Esophagus mucosa (tissue), 1 donor: ENCODE data around the gene SIAH3. TPM values are rescaled to one million over a fixed set of nuclear protein-coding genes. Genes with fewer than 3 reads are reported as not detected.

Experiments used
- total RNA-seq: library from RNA; stranded (reverse); gene quantifications from one replicate; pipeline ENCODE4 v1.2.4, GENCODE V29; 2023
- donor health status: DM: yes; HTN: yes; CAD: no.

The SIAH3 gene
- total RNA-seq, 1 donor from 2014 or later, result 0.04 TPM

Other genes with a start within 250 kb of the SIAH3 start
- gene ERICH6B, start 236.0 kb downstream of the SIAH3 start, total RNA-seq, result not detected
- 0.32 TPM for gene CBY2, start 149.4 kb downstream of the SIAH3 start, total RNA-seq
- 22.1 TPM for gene ZC3H13, start 201.0 kb upstream of the SIAH3 start, total RNA-seq